Mammary epithelial cell (primary cell): Measurements from ENCODE around the gene GPX1.
"Not testable (repeated sequence)": the region's sequence is repeated elsewhere in the genome, so short reads cannot be mapped to it uniquely, and the experiment has no call there.

Experiments
- CTCF ChIP-seq, 2 donors: IDR thresholded peaks in 1 of 2; conservative IDR thresholded peaks in 1 of 2; 2 replicates each; pipeline ENCODE4 v1.5.1; 2011 to 2012; ENCODE audit warnings: inconsistent platforms in 2 of 2, low read length in 2 of 2, mild to moderate bottlenecking in 2 of 2, control low read depth in 1 of 2, low read depth in 1 of 2; ENCODE audit not compliant: insufficient read depth in 1 of 2; ENCODE audit errors: extremely low read depth in 1 of 2
- EZH2 ChIP-seq: IDR thresholded peaks from 2 replicates; pipeline ENCODE4 v1.6.1; 2012; ENCODE audit warnings: low read length, inconsistent platforms, borderline replicate concordance

DNA sequence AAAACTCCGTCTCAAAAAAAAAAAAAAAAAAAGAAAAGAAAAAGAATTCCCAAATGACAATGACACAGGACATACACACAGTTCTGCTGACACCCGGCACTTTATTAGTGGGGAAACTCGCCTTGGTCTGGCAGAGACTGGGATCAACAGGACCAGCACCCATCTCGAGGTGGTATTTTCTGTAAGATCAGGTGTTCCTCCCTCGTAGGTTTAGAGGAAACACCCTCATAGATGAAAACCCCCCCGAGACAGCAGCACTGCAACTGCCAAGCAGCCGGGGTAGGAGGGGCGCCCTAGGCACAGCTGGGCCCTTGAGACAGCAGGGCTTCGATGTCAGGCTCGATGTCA, 1.1 kb downstream of the GPX1 start:
- not testable (repeated sequence) for TF ChIP-seq CTCF (conservative IDR thresholded peaks at IDR 0.05 in 1 of 2, IDR thresholded peaks at IDR 0.05 in 1 of 2; ENCODE audit: extremely low read depth in 1 of 2, insufficient read depth in 1 of 2, low read depth in 1 of 2, low read length in 2 of 2); EZH2
